GM13976 (cell line): ENCODE measurements around the gene DHRS11.

ENCODE experiments used
- DNase-seq: peaks from one replicate; pipeline ENCODE4 v3.0.0; 2012; ENCODE audit warnings: low spot score
- CTCF ChIP-seq: IDR thresholded peaks from 2 replicates; pipeline ENCODE4 v1.5.1; 2012; ENCODE audit warnings: borderline replicate concordance, mild to moderate bottlenecking; ENCODE audit not compliant: insufficient read depth; ENCODE audit errors: extremely low read depth, missing control alignments, control extremely low read depth
- in situ Hi-C: fragments of 300-500 bp; cut with MboI; formaldehyde crosslinking; loops from one replicate; pipeline ENCODE4 v1.12.0; 2022; ENCODE audit warnings: low sequenced_read_pairs, mixed read lengths, inconsistent platforms; ENCODE audit not compliant: unreplicated experiment

DHRS11 gene

DNA sequence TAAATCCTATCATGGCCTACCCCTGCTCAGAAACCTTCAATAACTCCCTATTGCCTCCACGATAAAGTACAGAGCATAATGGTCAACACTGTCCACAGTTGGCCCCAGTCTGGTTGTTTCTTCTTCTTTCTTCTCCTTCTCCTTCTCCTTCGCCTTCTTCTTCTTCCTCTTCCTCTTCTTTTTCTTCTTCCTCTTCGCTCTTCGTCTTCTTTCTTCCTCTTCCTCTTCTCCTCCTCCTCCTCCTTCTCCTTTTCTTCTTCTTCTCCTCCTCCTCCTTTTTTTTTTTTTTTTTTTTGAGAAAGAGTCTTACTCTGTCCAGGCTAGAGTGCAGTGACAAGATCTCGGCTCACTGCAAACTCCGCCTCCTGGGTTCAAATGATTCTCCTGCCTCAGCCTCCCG, 33.5 kb downstream of the DHRS11 start:
- TF ChIP-seq CTCF = no peak

GRCh38 chr17:36627101-36627500, 35.4 kb downstream of the DHRS11 start:
- no peak for TF ChIP-seq CTCF
- in situ Hi-C loops = loop anchor here (25.0 kb wide), 1 partner anchor 435 kb away; no protein-coding TSS in a partner anchor
- no peak for DNase-seq

More for the DNA sequence above, 33.5 kb downstream of the DHRS11 start:
- in situ Hi-C loops = loop anchor here (25.0 kb wide), 1 partner anchor 437 kb away; no protein-coding TSS in a partner anchor
- DNase-seq = no peak

- DNase-seq = no peak
- no peak for TF ChIP-seq CTCF
- in situ Hi-C loops = loop anchor here (25.0 kb wide), 1 partner anchor 434 kb away; no protein-coding TSS in a partner anchor
Measured at GRCh38 chr17:36628576-36628975, 36.9 kb downstream of the DHRS11 start.

- peak; percentile 91 for DNase-seq
- in situ Hi-C loops = loop anchor here (25.0 kb wide), 1 partner anchor 433 kb away; no protein-coding TSS in a partner anchor
- TF ChIP-seq CTCF = peak; percentile 99
Measured at GRCh38 chr17:36629252-36629847, 37.7 kb downstream of the DHRS11 start.

- in situ Hi-C loops = loop anchor here (25.0 kb wide), 1 partner anchor 432 kb away; no protein-coding TSS in a partner anchor
- no peak for DNase-seq
- TF ChIP-seq CTCF = no peak
Measured at GRCh38 chr17:36629970-36630502, 38.4 kb downstream of the DHRS11 start.

DNA sequence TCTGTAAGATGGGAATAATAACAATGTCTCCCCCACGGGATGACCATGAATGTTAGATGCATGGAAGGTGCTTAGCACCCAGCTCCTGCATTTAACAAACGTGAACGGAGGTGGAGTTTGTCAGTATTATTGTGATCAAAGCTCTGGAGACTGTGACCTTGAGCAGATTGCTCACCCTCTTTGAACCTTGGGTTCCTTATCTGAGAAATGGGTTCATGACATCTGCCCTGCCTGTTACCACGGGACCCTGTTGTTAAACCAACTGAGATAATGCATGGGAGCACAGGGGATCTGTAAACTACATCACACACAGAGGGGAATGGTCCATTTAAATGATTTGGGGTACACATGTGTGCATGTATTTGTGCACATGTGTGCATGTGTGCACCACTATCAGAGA, 39.3 kb downstream of the DHRS11 start:
- TF ChIP-seq CTCF = no peak
- in situ Hi-C loops = loop anchor here (25.0 kb wide), 1 partner anchor 431 kb away; no protein-coding TSS in a partner anchor
- DNase-seq = no peak
